ENCODE measurements around the gene MYOM3. TPM values are rescaled to one million over a fixed set of nuclear protein-coding genes. Genes with fewer than 3 reads are reported as not detected.

MYOM3 gene
- total RNA-seq, 1 experiment from 2014 or later, result not detected

DNA sequence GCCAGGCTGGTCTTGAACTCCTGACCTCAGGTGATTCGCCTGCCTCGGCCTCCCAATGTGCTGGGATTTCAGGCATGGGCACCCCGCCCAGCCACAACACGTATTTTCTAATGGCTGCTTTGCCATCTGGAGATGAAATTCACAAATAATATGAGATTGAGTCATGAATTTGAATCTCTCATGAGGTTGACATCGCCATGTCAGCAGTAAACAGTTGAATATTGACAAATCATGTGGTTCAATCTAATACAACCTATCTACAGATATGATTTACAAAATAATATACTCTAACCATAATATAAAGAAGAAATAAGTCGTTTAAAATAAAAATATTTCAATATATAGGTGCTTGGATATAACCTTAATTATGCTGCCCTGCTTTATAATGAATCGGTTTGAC lies 42.1 kb downstream of the MYOM3 start:
- POLR2A ChIA-PET (ENCODE audit: low non-redundant PET), result interaction anchor here (0.6 kb wide), 1 partner anchor 74 kb away, joined by 7 read pairs; no protein-coding TSS in a partner anchor
- DNase-seq (ENCODE audit: low spot score), result no peak
- no peak overlapping the region for H3K27ac ChIP-seq (ENCODE audit: low read depth, low read length, poor library complexity, severe bottlenecking)
- TF ChIP-seq, protein P1, sequence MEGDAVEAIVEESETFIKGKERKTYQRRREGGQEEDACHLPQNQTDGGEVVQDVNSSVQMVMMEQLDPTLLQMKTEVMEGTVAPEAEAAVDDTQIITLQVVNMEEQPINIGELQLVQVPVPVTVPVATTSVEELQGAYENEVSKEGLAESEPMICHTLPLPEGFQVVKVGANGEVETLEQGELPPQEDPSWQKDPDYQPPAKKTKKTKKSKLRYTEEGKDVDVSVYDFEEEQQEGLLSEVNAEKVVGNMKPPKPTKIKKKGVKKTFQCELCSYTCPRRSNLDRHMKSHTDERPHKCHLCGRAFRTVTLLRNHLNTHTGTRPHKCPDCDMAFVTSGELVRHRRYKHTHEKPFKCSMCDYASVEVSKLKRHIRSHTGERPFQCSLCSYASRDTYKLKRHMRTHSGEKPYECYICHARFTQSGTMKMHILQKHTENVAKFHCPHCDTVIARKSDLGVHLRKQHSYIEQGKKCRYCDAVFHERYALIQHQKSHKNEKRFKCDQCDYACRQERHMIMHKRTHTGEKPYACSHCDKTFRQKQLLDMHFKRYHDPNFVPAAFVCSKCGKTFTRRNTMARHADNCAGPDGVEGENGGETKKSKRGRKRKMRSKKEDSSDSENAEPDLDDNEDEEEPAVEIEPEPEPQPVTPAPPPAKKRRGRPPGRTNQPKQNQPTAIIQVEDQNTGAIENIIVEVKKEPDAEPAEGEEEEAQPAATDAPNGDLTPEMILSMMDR (conservative IDR thresholded peaks at IDR 0.05; ENCODE audit: low read depth, low read length), result no peak
- no peak for TF ChIP-seq EZH2 (IDR thresholded peaks at IDR 0.05; ENCODE audit: borderline replicate concordance, low read depth, low read length, poor library complexity, severe bottlenecking)
- H3K4me1 ChIP-seq (ENCODE audit: insufficient read depth, low read length, poor library complexity, severe bottlenecking), result no peaks in the 10 kb centered on the region
- H3K36me3 ChIP-seq (ENCODE audit: insufficient read depth, low read length, poor library complexity, severe bottlenecking), result no peaks in the 10 kb centered on the region
- BruUV-seq (replicated peaks), result no TSS peak
- H3K9me3 ChIP-seq (ENCODE audit: low read depth, low read length, poor library complexity, severe bottlenecking), result no peaks in the 10 kb centered on the region
- intact Hi-C loops (cut with micrococcal nuclease; ENCODE audit: unreplicated experiment), result loop anchor here (2.0 to 5.0 kb wide), 3 partner anchors 43 to 321 kb away; partner anchors contain the start of gene MYOM3
- no peak overlapping the region for H3K4me3 ChIP-seq (ENCODE audit: low read depth, low read length, poor library complexity, severe bottlenecking)
- no peaks in the 10 kb centered on the region for H3K27me3 ChIP-seq (replicated peaks; ENCODE audit: insufficient read depth, low read depth, low read length, poor library complexity)
- CTCF ChIA-PET, result no interaction called here

DNA sequence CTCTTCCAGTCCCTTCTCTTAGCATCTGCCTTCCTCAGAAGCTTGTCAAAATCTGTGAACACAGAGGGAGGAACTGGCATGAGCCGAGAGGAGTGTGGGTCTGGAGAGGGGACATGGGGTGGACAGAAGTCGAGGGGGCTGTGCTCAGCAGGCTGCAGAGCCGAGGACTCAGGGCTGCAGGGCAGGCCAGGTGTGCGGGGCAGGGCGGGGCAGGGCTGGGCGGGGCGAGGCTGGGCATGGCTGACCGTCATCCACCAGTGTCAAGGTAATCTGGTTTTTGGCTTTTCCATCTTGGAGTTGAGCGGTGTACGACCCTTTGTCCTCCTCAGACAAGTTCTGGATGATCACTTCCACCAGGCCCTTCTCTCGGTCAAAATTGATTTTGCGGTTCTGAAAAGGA lies 44.0 kb downstream of the MYOM3 start:
- Histone ChIP-seq H3K27me3 (replicated peaks; ENCODE audit: insufficient read depth, low read depth, low read length, poor library complexity) (no peaks in the 10 kb centered on the region), H3K27ac (ENCODE audit: low read depth, low read length, poor library complexity, severe bottlenecking) (no peak overlapping the region), H3K4me3 (ENCODE audit: low read depth, low read length, poor library complexity, severe bottlenecking) (no peak overlapping the region), H3K4me1 (ENCODE audit: insufficient read depth, low read length, poor library complexity, severe bottlenecking) (no peaks in the 10 kb centered on the region), H3K36me3 (ENCODE audit: insufficient read depth, low read length, poor library complexity, severe bottlenecking) (no peaks in the 10 kb centered on the region), H3K9me3 (ENCODE audit: low read depth, low read length, poor library complexity, severe bottlenecking) (no peaks in the 10 kb centered on the region)
- ChIA-PET CTCF (interaction anchor here (0.6 kb wide), 1 partner anchor 131 kb away, joined by 3 read pairs; no protein-coding TSS in a partner anchor), POLR2A (ENCODE audit: low non-redundant PET) (no interaction called here)
- DNase-seq (ENCODE audit: low spot score), result no peak
- TF ChIP-seq, protein P1 (conservative IDR thresholded peaks at IDR 0.05; ENCODE audit: low read depth, low read length), result no peak
- TF ChIP-seq EZH2 (IDR thresholded peaks at IDR 0.05; ENCODE audit: borderline replicate concordance, low read depth, low read length, poor library complexity, severe bottlenecking), result no peak
- intact Hi-C loops (cut with micrococcal nuclease; ENCODE audit: unreplicated experiment), result no loop called here
- no TSS peak for BruUV-seq (replicated peaks)

DNA sequence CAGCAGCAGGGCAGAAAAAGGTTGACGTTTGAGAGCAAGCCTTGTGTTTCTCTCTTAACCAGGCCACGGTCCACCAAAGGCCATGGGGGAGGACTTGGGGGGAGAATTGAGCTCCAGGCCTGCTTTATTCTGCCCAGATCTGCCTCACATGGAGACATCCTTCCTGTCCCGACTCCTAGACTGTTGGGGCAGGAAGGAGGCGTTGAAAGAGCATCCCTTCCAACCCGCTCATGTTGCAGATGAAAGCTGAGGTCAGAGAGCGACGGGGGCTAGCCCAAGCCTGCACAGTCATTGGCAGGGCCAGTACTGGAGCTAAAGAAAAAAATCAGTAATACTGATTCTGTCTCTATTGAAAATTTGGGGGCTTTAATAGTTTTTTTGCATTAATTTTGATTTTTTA lies 46.6 kb downstream of the MYOM3 start:
- no peak overlapping the region for H3K4me3 ChIP-seq (ENCODE audit: low read depth, low read length, poor library complexity, severe bottlenecking)
- H3K9me3 ChIP-seq (ENCODE audit: low read depth, low read length, poor library complexity, severe bottlenecking), result no peaks in the 10 kb centered on the region
- CTCF ChIA-PET, result no interaction called here
- POLR2A ChIA-PET (ENCODE audit: low non-redundant PET), result no interaction called here
- intact Hi-C loops (cut with micrococcal nuclease; ENCODE audit: unreplicated experiment), result no loop called here
- no peaks in the 10 kb centered on the region for H3K4me1 ChIP-seq (ENCODE audit: insufficient read depth, low read length, poor library complexity, severe bottlenecking)
- DNase-seq (ENCODE audit: low spot score), result no peak
- H3K27me3 ChIP-seq (replicated peaks; ENCODE audit: insufficient read depth, low read depth, low read length, poor library complexity), result no peaks in the 10 kb centered on the region
- no peaks in the 10 kb centered on the region for H3K36me3 ChIP-seq (ENCODE audit: insufficient read depth, low read length, poor library complexity, severe bottlenecking)
- TF ChIP-seq, protein P1 (conservative IDR thresholded peaks at IDR 0.05; ENCODE audit: low read depth, low read length), result no peak
- TF ChIP-seq EZH2 (IDR thresholded peaks at IDR 0.05; ENCODE audit: borderline replicate concordance, low read depth, low read length, poor library complexity, severe bottlenecking), result no peak
- no peak overlapping the region for H3K27ac ChIP-seq (ENCODE audit: low read depth, low read length, poor library complexity, severe bottlenecking)
- BruUV-seq (replicated peaks), result no TSS peak

All from A673 (cell line).